Measurements from ENCODE around the gene DNAJA4. TPM values are rescaled to one million over a fixed set of nuclear protein-coding genes. Genes with fewer than 3 reads are reported as not detected.

Gene DNAJA4
- total and polyA plus RNA-seq, 2 experiments from 2014 or later: 5.0 to 12.5 TPM

- TF ChIP-seq CREB1 (CRISPR knock-in tag; IDR thresholded peaks at IDR 0.05; ENCODE audit: low read depth) (no peak), ZNF114 (CRISPR knock-in tag; IDR thresholded peaks at IDR 0.05) (no peak)
Measured at GRCh38 chr15:78311292-78311691, 46.9 kb downstream of the DNAJA4 start (continued).

DNA sequence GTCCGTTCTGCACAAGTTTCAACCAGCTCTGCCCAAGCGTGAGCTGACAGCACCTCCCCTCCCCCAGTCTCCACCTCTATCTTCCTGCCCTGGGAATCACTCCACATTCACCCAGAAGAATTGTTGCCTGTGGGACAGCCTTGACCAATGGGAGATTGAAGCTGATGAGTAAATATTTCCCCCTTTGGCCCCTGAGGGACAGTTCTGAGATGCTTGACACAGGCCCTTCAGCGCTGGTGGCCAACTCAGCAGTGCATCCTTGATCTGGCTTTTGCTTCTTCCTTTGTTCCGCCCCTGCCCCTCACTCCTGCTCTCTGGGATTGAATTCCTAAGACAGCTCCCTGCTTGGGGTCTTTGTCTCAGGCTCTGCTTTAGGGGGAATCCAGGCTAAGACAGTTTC lies 48.2 kb downstream of the DNAJA4 start:
- Histone ChIP-seq H2AFZ (peak overlapping the region; percentile 88; the same call in 1 of the 2 replicates), H3K9me2 (ENCODE audit: insufficient read depth) (no peaks in the 10 kb centered on the region), H3K4me1 (ENCODE audit: insufficient read depth) (peaks cover 15% of the 10 kb centered on the region), H3K79me2 (replicated peaks; ENCODE audit: insufficient read depth) (no peaks in the 10 kb centered on the region), H4K20me1 (replicated peaks; ENCODE audit: insufficient read depth) (no peaks in the 10 kb centered on the region), H3K36me3 (ENCODE audit: insufficient read depth) (no peaks in the 10 kb centered on the region), H3K27me3 (ENCODE audit: insufficient read depth) (no peaks in the 10 kb centered on the region), H3K4me2 (no peak overlapping the region), H3K4me3 (no peak overlapping the region), H3F3A (replicated peaks; ENCODE audit: low read depth) (peaks cover 11% of the 10 kb centered on the region; the same call in 1 of the 2 replicates), H3K27ac (ENCODE audit: low read depth) (no peak overlapping the region)
- ATAC-seq (no peak; the same call in 2 of the 3 replicates), DNase-seq (ENCODE audit: low spot score) (no peak)
- TF ChIP-seq, protein P1, sequence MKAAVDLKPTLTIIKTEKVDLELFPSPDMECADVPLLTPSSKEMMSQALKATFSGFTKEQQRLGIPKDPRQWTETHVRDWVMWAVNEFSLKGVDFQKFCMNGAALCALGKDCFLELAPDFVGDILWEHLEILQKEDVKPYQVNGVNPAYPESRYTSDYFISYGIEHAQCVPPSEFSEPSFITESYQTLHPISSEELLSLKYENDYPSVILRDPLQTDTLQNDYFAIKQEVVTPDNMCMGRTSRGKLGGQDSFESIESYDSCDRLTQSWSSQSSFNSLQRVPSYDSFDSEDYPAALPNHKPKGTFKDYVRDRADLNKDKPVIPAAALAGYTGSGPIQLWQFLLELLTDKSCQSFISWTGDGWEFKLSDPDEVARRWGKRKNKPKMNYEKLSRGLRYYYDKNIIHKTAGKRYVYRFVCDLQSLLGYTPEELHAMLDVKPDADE (IDR thresholded peaks at IDR 0.05): no peak
- TF ChIP-seq REST (IDR thresholded peaks at IDR 0.05; ENCODE audit: unreplicated experiment) (no peak), STAT1 (IDR thresholded peaks at IDR 0.05; ENCODE audit: unreplicated experiment) (no peak), EZH2 (IDR thresholded peaks at IDR 0.05; ENCODE audit: low read depth, unreplicated experiment) (no peak), JUNB (IDR thresholded peaks at IDR 0.05; ENCODE audit: unreplicated experiment) (no peak), ZNF462 (CRISPR knock-in tag; IDR thresholded peaks at IDR 0.05) (no peak), ZNF331 (CRISPR knock-in tag; IDR thresholded peaks at IDR 0.05; ENCODE audit: low read depth) (no peak), NANOG (IDR thresholded peaks at IDR 0.05; ENCODE audit: borderline replicate concordance) (no peak), CREB1 (CRISPR knock-in tag; IDR thresholded peaks at IDR 0.05; ENCODE audit: low read depth) (no peak), EZH2phosphoT487 (IDR thresholded peaks at IDR 0.05; ENCODE audit: unreplicated experiment) (no peak), ZNF114 (CRISPR knock-in tag; IDR thresholded peaks at IDR 0.05) (no peak), POLR2AphosphoS5 (IDR thresholded peaks at IDR 0.05; ENCODE audit: low read depth) (no peak)
- TF ChIP-seq, protein P2, sequence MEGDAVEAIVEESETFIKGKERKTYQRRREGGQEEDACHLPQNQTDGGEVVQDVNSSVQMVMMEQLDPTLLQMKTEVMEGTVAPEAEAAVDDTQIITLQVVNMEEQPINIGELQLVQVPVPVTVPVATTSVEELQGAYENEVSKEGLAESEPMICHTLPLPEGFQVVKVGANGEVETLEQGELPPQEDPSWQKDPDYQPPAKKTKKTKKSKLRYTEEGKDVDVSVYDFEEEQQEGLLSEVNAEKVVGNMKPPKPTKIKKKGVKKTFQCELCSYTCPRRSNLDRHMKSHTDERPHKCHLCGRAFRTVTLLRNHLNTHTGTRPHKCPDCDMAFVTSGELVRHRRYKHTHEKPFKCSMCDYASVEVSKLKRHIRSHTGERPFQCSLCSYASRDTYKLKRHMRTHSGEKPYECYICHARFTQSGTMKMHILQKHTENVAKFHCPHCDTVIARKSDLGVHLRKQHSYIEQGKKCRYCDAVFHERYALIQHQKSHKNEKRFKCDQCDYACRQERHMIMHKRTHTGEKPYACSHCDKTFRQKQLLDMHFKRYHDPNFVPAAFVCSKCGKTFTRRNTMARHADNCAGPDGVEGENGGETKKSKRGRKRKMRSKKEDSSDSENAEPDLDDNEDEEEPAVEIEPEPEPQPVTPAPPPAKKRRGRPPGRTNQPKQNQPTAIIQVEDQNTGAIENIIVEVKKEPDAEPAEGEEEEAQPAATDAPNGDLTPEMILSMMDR (conservative IDR thresholded peaks at IDR 0.05; ENCODE audit: low read depth in 2 of 2): no peak
- H3K4me1 Mint-ChIP-seq: peaks cover 34% of the 10 kb centered on the region
- H3K27ac Mint-ChIP-seq: peak overlapping the region; percentile 8; the same call in 1 of the 2 replicates
- peaks cover 20% of the 10 kb centered on the region for H3K27me3 Mint-ChIP-seq (ENCODE audit: insufficient read depth, low read depth, poor library complexity)
- H3K4me3 Mint-ChIP-seq: no peak overlapping the region
- H3K36me3 Mint-ChIP-seq (ENCODE audit: low read depth): no peaks in the 10 kb centered on the region
- no peaks in the 10 kb centered on the region; the same call in 2 of the 3 replicates for H3K9me3 Mint-ChIP-seq
